Measurements from ENCODE around the gene GOLGA6L6.
"Not testable (repeated sequence)": the region's sequence is repeated elsewhere in the genome, so short reads cannot be mapped to it uniquely, and the experiment has no call there.

The GOLGA6L6 gene, protein sequence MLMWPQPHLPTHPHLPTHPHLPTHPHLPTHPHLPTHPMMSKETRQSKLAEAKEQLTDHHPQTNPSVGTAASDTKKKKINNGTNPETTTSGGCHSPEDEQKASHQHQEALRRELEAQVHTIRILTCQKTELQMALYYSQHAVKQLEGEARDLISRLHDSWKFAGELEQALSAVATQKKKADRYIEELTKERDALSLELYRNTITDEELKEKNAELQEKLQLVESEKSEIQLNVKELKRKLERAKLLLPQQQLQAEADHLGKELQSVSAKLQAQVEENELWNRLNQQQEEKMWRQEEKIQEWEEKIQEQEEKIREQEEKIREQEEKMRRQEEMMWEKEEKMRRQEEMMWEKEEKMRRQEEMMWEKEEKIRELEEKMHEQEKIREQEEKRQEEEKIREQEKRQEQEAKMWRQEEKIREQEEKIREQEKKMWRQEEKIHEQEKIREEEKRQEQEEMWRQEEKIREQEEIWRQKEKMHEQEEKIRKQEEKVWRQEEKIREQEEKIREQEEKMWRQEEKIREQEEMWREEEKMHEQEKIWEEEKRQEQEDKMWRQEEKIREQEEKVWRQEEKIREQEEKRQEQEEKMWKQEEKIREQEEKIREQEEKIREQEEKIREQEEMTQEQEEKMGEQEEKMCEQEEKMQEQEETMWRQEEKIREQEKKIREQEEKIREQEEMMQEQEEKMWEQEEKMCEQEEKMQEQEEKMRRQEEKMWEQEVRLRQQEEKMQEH

GRCh38 chr15:20541700-20542099, at the start of gene GOLGA6L6:
GOLGA6L6 (minus strand) TSS chr15:20541800; CDS start chr15:20541709, 91 bp downstream.
- not testable (repeated sequence) for FAIRE-seq; DNase-seq (ENCODE audit: insufficient read length, low spot score)

GRCh38 chr15:20590069-20590468, 48.5 kb upstream of the GOLGA6L6 start:
- FAIRE-seq, result not testable (repeated sequence)

DNA sequence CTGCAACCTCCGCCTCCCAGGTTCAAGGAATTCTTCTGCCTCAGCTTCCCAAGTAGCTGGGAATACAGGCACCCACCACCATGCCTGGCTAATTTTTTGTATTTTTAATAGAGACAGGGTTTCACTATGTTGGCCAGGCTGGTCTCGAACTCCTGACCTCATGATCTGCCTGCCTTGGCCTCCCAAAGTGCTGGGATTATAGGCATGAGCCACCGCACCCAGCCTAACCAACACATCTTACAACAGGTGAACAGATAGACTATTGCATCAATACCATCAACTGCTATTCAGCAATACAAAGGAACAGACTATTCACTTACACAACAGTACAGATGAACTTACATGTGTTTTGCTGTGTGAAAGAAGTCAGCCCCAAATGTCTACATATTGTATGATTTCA, 45.2 kb upstream of the GOLGA6L6 start:
- DNase-seq (ENCODE audit: insufficient read length, low spot score); FAIRE-seq: not testable (repeated sequence)

More at GRCh38 chr15:20590069-20590468, 48.5 kb upstream of the GOLGA6L6 start:
- not testable (repeated sequence) for DNase-seq (ENCODE audit: insufficient read length, low spot score)

DNA sequence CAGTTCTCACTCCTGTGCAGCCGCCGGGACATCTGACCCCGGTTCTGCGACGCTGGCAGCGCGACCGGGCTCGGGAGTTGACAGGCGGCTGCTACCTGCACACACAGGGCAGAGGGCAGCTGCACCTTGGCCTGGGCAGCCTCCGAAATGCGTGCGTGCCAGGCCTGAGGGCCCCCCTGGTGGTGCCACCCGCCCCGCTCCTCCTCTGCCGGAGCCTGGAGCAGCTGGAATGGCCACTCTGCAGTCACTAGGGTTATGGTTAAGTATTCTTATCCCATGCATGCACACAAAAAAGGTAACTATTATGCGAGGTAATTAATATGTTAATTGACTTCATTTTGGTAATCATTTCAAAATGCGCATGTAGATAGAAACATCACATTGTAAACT, 41.1 kb upstream of the GOLGA6L6 start:
- FAIRE-seq; DNase-seq (ENCODE audit: insufficient read length, low spot score): not testable (repeated sequence)

DNA sequence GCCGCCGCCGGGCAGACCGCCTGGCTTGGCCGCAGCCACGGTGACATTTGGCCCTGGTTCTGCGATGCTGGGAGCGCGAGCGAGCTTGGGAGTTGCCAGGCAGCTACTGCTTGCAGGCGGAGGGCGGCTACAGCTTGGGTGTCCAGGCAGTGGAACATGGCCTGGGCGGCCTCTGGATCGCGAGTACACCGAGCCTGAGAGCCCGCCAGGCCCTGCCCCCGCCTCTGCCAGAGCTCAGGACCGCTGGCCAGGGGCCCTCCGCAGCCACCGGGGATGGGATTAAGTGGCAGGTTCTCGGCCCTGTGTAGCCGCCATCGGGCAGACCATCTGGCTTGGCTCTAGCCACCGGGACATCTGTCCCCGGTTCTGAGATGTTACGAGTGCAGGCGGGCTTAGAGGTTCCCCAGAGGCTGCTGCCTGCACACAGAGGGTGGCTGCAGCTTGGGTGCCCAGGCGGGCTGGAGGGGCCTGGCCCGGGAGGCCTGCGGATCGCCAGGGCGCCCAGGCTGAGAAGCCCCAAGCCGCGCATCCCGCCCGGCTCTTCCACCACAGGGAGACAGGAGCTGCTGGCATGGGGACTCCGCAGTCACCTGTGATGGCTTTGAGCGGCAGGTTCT, 40.6 kb upstream of the GOLGA6L6 start:
- not testable (repeated sequence) for DNase-seq (ENCODE audit: insufficient read length, low spot score); FAIRE-seq

- not testable (repeated sequence) for DNase-seq (ENCODE audit: insufficient read length, low spot score); FAIRE-seq
Measured at GRCh38 chr15:20581261-20582108, 39.9 kb upstream of the GOLGA6L6 start.

- DNase-seq (ENCODE audit: insufficient read length, low spot score); FAIRE-seq: not testable (repeated sequence)
Measured at GRCh38 chr15:20579662-20580061, 38.1 kb upstream of the GOLGA6L6 start.

- not testable (repeated sequence) for DNase-seq (ENCODE audit: insufficient read length, low spot score); FAIRE-seq
Measured at GRCh38 chr15:20551289-20551688, 9.7 kb upstream of the GOLGA6L6 start.

DNA sequence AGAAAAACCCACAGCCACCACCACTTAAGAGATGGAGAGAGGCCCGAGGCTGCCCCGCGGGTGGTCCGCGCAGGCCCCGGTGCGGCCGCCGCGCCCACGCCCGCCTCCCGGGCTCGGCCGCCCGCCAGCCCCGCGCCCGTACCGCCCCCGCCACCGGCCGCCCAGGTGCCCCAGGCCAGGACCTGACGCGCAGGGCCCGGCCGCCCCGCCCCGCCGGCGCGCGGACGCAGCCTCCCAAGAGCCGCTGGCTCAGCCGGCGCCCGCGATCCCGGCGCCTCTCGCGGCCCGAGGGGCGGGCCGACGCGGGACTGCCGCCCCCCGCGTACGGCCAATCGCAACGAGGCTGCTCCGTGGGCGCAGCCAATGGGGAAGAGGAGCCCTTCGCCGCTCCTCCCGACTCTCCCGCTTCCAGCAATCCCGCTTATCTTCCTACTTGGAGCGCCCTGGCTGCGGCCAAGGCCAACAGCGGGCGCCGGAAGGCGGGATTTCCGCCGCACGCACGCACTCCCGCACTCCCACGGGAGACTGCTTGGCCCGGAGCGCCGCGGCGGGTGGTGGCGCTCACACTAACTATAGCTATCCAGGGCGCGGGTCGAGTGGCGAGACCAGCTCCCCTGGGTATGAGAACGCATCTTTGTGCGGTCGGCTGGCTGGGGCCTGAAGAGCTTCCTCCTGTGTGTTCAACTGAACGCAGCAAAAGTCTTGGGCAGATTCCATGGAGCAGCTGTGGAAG, 35.5 kb downstream of the GOLGA6L6 start:
- not testable (repeated sequence) for FAIRE-seq; DNase-seq (ENCODE audit: insufficient read length, low spot score)

- DNase-seq (ENCODE audit: insufficient read length, low spot score); FAIRE-seq: not testable (repeated sequence)
Measured at GRCh38 chr15:20502839-20503238, 38.8 kb downstream of the GOLGA6L6 start.

DNA sequence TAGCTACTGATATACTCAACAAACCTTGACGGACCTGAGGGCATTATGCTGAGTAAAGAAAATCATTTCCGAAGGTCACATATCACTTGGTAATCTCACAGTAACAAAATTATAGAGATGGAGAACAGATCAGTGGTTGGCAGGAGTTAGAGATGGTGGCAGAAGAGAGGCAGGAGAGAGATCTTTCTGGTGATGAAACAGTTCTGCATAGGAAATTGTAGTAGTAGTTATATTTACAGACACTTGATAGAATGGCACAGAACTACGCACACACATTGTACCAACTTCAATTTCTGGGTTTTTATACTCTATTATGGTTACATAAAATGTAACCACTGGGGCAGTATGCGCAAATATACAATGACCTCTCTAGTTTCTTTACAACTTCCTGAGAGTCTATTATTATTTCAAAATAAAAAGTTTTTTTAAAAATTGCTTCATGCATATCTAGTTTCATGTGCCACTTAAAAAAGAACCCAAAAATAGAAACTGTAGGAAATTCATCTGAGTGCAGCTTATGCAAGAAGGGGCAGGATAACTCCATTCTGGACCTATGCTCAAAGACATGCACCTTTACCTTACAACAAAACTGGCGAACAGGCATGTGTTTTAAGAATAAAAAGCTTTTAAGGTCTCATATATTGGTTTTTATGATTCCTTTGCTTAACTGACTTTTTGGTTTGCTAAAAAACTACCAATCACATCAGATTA, 39.9 kb downstream of the GOLGA6L6 start:
- FAIRE-seq; DNase-seq (ENCODE audit: insufficient read length, low spot score): not testable (repeated sequence)

DNA sequence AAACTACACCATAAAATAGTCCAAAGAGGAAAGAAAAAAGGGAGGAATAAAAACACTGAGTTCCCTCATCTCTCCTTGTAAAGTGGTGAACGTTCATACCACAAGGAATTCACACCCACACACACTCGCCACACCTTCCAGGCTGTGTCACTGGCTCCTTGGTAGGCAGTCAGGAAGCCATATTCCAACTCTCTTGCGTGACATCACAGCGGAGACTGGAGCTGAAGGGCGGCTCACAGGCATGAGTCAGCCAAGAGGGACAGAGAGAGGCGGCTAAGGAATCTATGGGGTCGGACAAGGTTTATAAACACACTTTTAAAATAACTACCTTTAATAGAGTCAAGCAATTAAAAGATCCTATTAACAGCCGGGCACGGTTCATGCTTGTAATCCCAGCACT, 43.8 kb downstream of the GOLGA6L6 start:
- not testable (repeated sequence) for FAIRE-seq; DNase-seq (ENCODE audit: insufficient read length, low spot score)

DNA sequence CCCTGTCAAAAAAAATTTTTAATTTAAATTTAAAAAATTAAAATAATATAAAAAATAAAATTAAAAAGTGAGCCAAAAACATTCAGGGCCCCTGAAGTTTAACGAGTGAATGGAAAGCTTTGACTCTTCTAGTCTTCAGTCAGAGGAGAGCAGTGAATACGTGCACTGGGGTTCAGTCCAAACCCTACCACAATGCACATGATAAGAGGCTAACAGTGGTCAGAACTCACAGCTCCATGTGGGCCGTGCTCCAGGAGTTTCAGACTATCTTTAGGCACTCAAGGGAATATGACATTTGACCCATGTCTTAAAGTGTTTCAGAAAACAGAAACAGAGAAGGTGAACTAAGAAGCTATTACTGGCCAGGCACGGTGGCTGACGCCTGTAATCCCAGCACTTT, 48.6 kb downstream of the GOLGA6L6 start:
- DNase-seq (ENCODE audit: insufficient read length, low spot score); FAIRE-seq: not testable (repeated sequence)

DNA sequence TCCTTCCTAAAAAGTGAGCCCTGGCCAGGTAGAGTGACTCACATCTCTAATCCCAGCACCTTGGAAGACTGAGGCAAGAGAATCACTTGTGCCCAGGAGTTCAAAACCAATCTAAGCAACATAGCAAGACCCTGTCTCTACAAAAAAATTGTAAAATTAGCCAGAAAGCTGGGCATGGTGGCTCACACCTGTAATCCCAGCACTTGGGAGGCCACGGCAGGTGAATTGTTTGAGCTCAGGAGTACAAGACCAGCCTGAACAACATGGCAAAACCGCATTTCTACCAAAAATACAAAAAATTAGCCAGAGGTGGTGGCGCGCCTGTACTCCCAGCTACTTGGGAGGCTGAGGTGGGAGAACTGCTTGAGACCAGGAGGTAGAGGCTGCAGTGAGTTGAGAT, 49.0 kb downstream of the GOLGA6L6 start:
- not testable (repeated sequence) for DNase-seq (ENCODE audit: insufficient read length, low spot score); FAIRE-seq

- not testable (repeated sequence) for FAIRE-seq; DNase-seq (ENCODE audit: insufficient read length, low spot score)
Measured at GRCh38 chr15:20489320-20489719, 52.3 kb downstream of the GOLGA6L6 start.

All from D721Med (cell line).